Hepatocyte (in vitro differentiated cells): ENCODE measurements around the gene ABCF2. TPM values are rescaled to one million over a fixed set of nuclear protein-coding genes. Genes with fewer than 3 reads are reported as not detected.

Source experiments
- DNase-seq: peaks from one replicate; pipeline ENCODE4 v3.0.0-alpha.2; 2016; ENCODE audit warnings: low spot score
- H2AFZ ChIP-seq: fragments of 200-600 bp; sonication (generic); 2 replicates; pipeline ENCODE4 v1.6.0; 2016; ENCODE audit warnings: antibody characterized with exemption, mild to moderate bottlenecking
- H3K27ac ChIP-seq: fragments of 200-600 bp; sonication (generic); 2 replicates; pipeline ENCODE4 v1.5.1; 2016; ENCODE audit warnings: mild to moderate bottlenecking
- H3K27me3 ChIP-seq: fragments of 200-600 bp; sonication (generic); 2 replicates; pipeline ENCODE4 v1.6.1; 2016
- H3K36me3 ChIP-seq: fragments of 200-600 bp; sonication (generic); replicated peaks from 2 replicates; pipeline ENCODE4 v1.5.1; 2016; ENCODE audit warnings: low read depth; ENCODE audit not compliant: insufficient read depth
- H3K4me1 ChIP-seq: fragments of 200-600 bp; sonication (generic); 2 replicates; pipeline ENCODE4 v1.5.1; 2016; ENCODE audit warnings: mild to moderate bottlenecking, moderate library complexity; ENCODE audit not compliant: insufficient read depth
- H3K4me2 ChIP-seq: fragments of 200-600 bp; sonication (generic); 2 replicates; pipeline ENCODE4 v1.6.0; 2016
- H3K4me3 ChIP-seq: fragments of 200-600 bp; sonication (generic); 2 replicates; pipeline ENCODE4 v1.5.1; 2016; ENCODE audit warnings: mild to moderate bottlenecking
- H3K79me2 ChIP-seq: fragments of 200-600 bp; sonication (generic); 2 replicates; pipeline ENCODE4 v1.6.0; 2017; ENCODE audit warnings: mild to moderate bottlenecking
- H3K9me2 ChIP-seq: fragments of 200-600 bp; sonication (generic); replicated peaks from 2 replicates; pipeline ENCODE4 v1.6.0; 2017; ENCODE audit warnings: mild to moderate bottlenecking; ENCODE audit not compliant: insufficient read depth
- H3K9me3 ChIP-seq: fragments of 200-600 bp; sonication (generic); 2 replicates; pipeline ENCODE4 v1.5.1; 2016; ENCODE audit warnings: low read depth, mild to moderate bottlenecking
- H4K20me1 ChIP-seq: fragments of 200-600 bp; sonication (generic); 2 replicates; pipeline ENCODE4 v1.6.0; 2016; ENCODE audit warnings: mild to moderate bottlenecking; ENCODE audit not compliant: insufficient read depth, poor library complexity, severe bottlenecking
- EZH2 ChIP-seq: fragments of 200-600 bp; sonication (generic); IDR thresholded peaks from 2 replicates; pipeline ENCODE4 v1.6.1; 2016; ENCODE audit warnings: antibody characterized with exemption, mild to moderate bottlenecking, borderline replicate concordance
- EZH2phosphoT487 ChIP-seq: fragments of 200-600 bp; sonication (generic); IDR thresholded peaks from one replicate; pipeline ENCODE4 v1.6.1; 2018; ENCODE audit warnings: antibody characterized with exemption, mild to moderate bottlenecking, low read depth, moderate library complexity; ENCODE audit not compliant: unreplicated experiment, severe bottlenecking
- WGBS: methylation state at CpG from one replicate; pipeline ENCODE4 v1.1.6; 2016; ENCODE audit warnings: low lambda C conversion rate; ENCODE audit errors: missing lambda C conversion rate; 5-methylcytosine and 5-hydroxymethylcytosine counted together
- polyA plus RNA-seq: library from polyadenylated mRNA; unstranded; fragments of >200 nt; fragmentation: Nextera tagmentation; extraction: Ambion mirVana; gene quantifications from 2 replicates; pipeline ENCODE4 v1.2.1, GENCODE V29; 2016
- total RNA-seq: library from RNA; depleted of rRNA; stranded (reverse); fragments of >200 nt; gene quantifications from 2 replicates; pipeline ENCODE4 v1.2.3, GENCODE V29; 2014
- TF ChIP-seq, protein P1 (sequence below): fragments of 200-600 bp; sonication (generic); IDR thresholded peaks from 2 replicates; pipeline ENCODE4 v1.5.1; 2016; ENCODE audit warnings: antibody characterized with exemption, mild to moderate bottlenecking; ENCODE audit not compliant: poor library complexity

Gene ABCF2
- total and polyA plus RNA-seq, 2 experiments from 2014 or later = 25.6 to 35.3 TPM

GRCh38 chr7:151210087-151210854 lies 16.7 kb downstream of the ABCF2 start, which contains the start of gene H2BK1:
H2BK1 (minus strand) TSS chr7:151210488; CDS start chr7:151210318, 170 bp downstream.
- Histone ChIP-seq H3K27ac (no peak within 1 kb of the TSS), H2AFZ (no peak within 1 kb of the TSS), H3K4me2 (no peak within 1 kb of the TSS), H3K9me3 (no peaks in the 10 kb centered on the region), H3K79me2 (no peaks in the 10 kb centered on the region), H3K4me1 (no peaks in the 10 kb centered on the region), H3K36me3 (no peaks in the 10 kb centered on the region), H3K4me3 (no peak within 1 kb of the TSS), H3K9me2 (no peaks in the 10 kb centered on the region), H3K27me3 (no peaks in the 10 kb centered on the region), H4K20me1 (no peaks in the 10 kb centered on the region)
- WGBS = 84% methylated on average over 17 of the region's 17 CpGs
- TF ChIP-seq EZH2 = no peak
- TF ChIP-seq, protein P1, sequence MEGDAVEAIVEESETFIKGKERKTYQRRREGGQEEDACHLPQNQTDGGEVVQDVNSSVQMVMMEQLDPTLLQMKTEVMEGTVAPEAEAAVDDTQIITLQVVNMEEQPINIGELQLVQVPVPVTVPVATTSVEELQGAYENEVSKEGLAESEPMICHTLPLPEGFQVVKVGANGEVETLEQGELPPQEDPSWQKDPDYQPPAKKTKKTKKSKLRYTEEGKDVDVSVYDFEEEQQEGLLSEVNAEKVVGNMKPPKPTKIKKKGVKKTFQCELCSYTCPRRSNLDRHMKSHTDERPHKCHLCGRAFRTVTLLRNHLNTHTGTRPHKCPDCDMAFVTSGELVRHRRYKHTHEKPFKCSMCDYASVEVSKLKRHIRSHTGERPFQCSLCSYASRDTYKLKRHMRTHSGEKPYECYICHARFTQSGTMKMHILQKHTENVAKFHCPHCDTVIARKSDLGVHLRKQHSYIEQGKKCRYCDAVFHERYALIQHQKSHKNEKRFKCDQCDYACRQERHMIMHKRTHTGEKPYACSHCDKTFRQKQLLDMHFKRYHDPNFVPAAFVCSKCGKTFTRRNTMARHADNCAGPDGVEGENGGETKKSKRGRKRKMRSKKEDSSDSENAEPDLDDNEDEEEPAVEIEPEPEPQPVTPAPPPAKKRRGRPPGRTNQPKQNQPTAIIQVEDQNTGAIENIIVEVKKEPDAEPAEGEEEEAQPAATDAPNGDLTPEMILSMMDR = no peak
- no peak for TF ChIP-seq EZH2phosphoT487
- DNase-seq = no peak

DNA sequence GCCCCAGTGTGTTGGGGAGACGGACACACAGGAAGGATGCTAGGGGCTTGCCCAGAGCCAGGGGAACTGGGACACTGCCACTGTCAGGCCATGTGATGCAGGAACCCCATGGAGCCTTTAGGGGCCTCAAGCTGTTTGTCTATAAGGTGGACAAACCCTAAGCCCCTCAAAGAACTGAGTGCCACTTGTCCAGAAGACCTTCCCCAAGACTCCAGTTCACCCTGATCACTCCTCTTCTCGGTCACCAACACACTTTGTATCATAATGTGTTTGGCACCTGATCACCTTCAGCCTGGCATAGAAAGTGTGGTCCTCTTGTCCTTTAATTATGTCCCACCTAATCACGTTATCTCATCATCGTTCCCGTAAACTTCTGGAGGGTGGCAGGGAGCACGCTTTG lies 17.4 kb downstream of the ABCF2 start:
- WGBS = 91% methylated on average over 6 of the region's 6 CpGs

GRCh38 chr7:151208253-151208862 lies 18.6 kb downstream of the ABCF2 start:
- no peak overlapping the region for H3K4me2 ChIP-seq
- DNase-seq = no peak
- WGBS = 81% methylated on average over 9 of the region's 9 CpGs

More for the DNA sequence above, 17.4 kb downstream of the ABCF2 start:
- no peaks in the 10 kb centered on the region for H3K27me3 ChIP-seq
- H3K4me2 ChIP-seq = no peak overlapping the region
- H4K20me1 ChIP-seq = no peaks in the 10 kb centered on the region
- no peaks in the 10 kb centered on the region for H3K79me2 ChIP-seq
- TF ChIP-seq EZH2 (no peak), EZH2phosphoT487 (no peak)
- TF ChIP-seq, protein P1 = no peak
- no peak overlapping the region for H3K27ac ChIP-seq
- no peaks in the 10 kb centered on the region for H3K4me1 ChIP-seq
- H3K4me3 ChIP-seq = no peak overlapping the region
- no peaks in the 10 kb centered on the region for H3K9me2 ChIP-seq
- no peaks in the 10 kb centered on the region for H3K9me3 ChIP-seq
- no peak overlapping the region for H2AFZ ChIP-seq
- DNase-seq = no peak
- no peaks in the 10 kb centered on the region for H3K36me3 ChIP-seq

More at GRCh38 chr7:151208253-151208862, 18.6 kb downstream of the ABCF2 start:
- H2AFZ ChIP-seq = no peak overlapping the region
- no peaks in the 10 kb centered on the region for H3K36me3 ChIP-seq
- H3K9me2 ChIP-seq = no peaks in the 10 kb centered on the region
- TF ChIP-seq EZH2phosphoT487 (no peak), EZH2 (no peak)
- TF ChIP-seq, protein P1 = no peak
- H4K20me1 ChIP-seq = no peaks in the 10 kb centered on the region
- no peaks in the 10 kb centered on the region for H3K79me2 ChIP-seq
- H3K4me3 ChIP-seq = no peak overlapping the region
- H3K27me3 ChIP-seq = no peaks in the 10 kb centered on the region
- H3K27ac ChIP-seq = no peak overlapping the region
- no peaks in the 10 kb centered on the region for H3K9me3 ChIP-seq
- H3K4me1 ChIP-seq = no peaks in the 10 kb centered on the region
